Ramos (cell line): ENCODE results near the gene APLNR.

Experiments used
- in situ Hi-C: fragments of 300-500 bp; cut with MboI; formaldehyde crosslinking; loops from one replicate; pipeline ENCODE4 v1.14.3; 2022; ENCODE audit warnings: low sequenced_read_pairs; ENCODE audit not compliant: unreplicated experiment

APLNR gene

GRCh38 chr11:57223601-57224000 is 13.4 kb downstream of the APLNR start:
- in situ Hi-C loops, result no loop called here

GRCh38 chr11:57222239-57222638 is 14.8 kb downstream of the APLNR start:
- in situ Hi-C loops, result no loop called here

- in situ Hi-C loops, result no loop called here
Observed at GRCh38 chr11:57219021-57219627, 17.9 kb downstream of the APLNR start.

DNA sequence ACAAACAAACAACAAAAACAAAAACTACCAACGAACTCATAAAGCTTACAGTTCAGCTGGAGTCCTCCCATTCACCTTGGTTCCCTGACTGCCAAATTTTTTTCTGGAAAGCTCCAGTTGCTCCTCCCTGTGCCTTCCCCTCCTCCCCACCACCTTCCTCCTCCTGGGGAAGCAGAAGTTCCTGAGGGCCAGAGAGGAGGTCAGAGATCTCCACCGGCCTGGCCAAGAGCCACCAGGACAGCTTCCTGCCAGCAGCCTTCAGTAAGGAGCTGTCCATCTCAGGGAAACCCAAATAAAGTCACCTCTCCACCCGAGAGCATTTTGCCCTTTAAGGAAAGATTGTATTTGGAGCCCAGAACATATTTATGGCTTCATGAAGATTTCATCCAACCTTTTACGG is 20.0 kb downstream of the APLNR start:
- in situ Hi-C loops, result no loop called here

DNA sequence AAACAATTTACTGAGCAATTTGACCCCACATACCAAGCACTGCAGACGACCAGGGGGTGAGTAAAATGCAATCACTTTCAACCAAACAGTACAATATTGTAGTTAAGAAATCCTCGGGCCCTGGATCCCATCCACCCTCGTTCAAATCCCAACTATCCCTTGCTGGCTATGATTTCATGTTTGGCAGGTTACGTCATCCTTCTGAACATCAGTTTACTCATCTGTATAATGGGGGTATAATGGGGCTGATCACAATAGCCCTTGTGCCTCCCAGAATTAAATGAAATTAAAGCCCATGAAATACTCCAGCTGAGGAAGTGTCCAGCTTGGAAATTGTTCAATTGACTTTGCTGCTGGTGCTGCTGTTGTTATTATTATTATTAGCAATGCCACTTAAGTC is 20.6 kb downstream of the APLNR start:
- in situ Hi-C loops, result no loop called here

- in situ Hi-C loops, result no loop called here
Observed at GRCh38 chr11:57214494-57214893, 22.6 kb downstream of the APLNR start.

DNA sequence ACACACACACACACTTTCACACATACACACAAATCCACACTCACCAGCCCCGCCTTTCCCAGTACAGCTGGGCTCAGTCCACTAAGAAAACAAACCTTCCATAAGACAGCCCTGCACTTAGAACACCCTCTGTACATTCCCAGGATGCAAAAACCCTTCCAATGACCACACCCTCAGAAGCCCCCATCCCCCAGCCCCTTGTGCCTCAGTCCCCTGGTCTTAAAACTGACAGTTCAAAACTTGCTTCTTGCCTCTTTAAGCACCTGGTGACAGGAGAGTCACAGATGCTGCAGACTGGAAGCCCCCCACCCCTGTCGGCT is 23.0 kb downstream of the APLNR start:
- in situ Hi-C loops, result no loop called here

DNA sequence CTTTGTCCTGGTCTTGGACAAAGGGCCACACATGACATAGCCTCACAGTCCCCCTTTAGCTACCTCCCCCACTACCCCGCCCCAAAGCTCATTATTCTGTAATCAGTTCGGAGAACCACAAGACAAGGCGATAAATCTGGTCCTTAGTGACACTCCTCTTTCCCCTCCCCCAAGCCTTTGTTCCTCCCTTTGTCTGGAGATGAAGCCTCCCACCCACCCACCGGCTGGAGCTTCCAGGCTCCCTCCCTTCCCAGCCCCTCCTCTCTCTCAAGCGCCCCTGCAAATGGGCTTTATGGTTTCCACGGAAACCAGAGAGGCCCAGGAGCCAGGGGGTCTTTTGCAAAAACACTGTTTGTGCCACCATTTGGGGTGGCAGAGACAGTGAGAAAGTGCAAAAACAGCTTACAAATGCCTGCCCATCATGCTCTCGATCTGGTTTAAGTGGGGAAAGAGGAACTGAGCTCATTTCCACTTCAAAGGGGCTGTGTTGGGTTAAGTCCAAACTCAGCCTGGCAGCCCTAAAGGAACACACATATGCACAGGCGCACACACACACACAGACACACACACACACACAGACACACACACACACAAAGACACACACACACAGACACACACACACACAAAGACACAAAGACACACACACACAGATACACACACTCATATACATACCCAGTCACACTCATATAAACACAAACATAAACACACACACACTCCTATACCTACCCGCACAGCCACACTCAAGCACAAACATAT is 23.5 kb downstream of the APLNR start:
- in situ Hi-C loops, result no loop called here

GRCh38 chr11:57210781-57211180 is 26.3 kb downstream of the APLNR start:
- in situ Hi-C loops, result no loop called here

- in situ Hi-C loops, result no loop called here
Observed at GRCh38 chr11:57207168-57207567, 29.9 kb downstream of the APLNR start.

DNA sequence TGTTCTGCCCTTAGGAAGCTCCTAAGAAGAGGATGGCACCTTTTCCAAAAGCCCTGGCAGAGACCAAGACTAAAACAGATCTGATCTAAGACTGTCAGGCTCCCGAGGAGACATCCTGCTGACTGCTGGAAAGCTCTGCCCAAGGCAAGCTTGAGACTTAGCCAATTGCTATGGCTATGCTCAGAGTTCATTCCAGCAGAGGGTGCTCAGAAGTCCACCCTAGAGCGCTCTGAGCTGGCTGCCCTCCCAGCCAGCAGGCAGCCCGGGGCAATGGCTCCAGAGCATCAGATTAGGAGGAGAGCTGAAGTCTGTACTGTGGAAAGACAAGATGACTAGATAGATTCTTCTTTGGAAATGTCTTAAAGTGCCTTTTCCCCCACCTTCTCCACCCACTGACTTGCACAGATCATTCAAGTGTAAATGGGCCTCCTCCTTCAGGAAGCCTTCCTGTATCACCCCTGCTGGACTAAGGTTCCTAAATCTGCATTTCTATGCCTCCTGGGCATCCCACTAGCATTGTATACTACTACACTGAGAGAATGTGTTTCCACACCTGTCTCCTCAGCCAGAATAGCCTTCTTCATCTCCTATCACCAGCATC is 31.9 kb downstream of the APLNR start:
- in situ Hi-C loops, result no loop called here

- in situ Hi-C loops, result no loop called here
Observed at GRCh38 chr11:57203882-57204480, 33.1 kb downstream of the APLNR start.

DNA sequence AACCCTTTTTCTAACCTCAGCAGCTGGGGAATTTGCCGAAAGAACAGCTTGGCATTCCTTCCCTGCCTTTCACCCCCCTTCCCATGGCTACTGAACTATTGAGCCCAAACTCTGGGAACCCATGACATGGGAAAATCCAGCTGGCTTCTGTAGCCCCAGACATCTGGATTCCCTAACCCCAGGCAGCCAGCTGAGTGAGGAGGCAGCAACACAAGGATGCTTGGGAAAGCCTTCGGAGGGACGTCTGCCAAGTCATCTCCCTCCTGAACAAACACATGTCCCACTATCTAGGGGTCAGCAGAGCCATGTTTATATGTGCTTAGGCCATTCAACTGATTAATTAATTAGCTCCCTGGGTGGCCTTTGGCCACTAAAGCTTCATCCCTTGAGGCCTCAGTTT is 33.7 kb downstream of the APLNR start:
- in situ Hi-C loops, result no loop called here

GRCh38 chr11:57202281-57202680 is 34.8 kb downstream of the APLNR start:
- in situ Hi-C loops, result no loop called here

- in situ Hi-C loops, result no loop called here
Observed at GRCh38 chr11:57200917-57201316, 36.1 kb downstream of the APLNR start.

DNA sequence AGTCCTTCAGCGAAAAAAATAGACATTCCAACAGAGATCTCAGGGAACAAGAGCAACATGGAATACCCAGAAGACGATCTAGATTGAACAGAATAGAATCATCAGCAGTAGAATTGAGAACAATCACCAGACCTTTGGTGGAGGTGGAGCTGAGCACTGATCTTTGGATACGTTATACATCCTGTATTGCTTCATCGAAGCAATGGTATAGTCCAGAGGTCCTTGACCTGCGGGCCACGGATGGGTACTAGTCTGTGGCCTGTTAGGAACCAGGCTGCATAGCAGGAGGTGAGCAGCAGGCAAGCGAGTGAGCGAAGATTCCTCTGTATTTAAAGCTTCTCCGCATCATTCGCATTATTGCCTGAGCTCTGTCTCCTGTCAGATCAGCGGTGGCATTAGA is 37.7 kb downstream of the APLNR start:
- in situ Hi-C loops, result no loop called here

DNA sequence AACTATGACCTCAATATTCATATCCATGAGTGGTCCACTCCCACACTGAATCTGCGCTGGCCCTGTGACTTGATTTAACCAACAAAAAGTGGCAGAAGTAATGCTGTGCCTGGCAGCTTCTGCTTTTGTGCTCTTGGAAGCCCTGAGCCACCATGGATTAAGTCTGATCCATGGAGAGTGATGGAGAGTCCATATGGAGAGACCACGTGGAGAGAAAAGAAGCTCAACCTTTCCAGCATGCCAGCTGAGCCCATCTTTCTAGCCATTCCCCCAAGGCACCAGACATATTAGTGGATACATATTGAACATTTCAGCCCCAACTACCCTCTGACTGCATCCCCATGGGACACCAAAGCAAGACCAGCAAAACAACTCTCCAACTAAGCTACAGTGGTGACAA is 39.3 kb downstream of the APLNR start:
- in situ Hi-C loops, result no loop called here

GRCh38 chr11:57196596-57196995 is 40.5 kb downstream of the APLNR start:
- in situ Hi-C loops, result no loop called here

DNA sequence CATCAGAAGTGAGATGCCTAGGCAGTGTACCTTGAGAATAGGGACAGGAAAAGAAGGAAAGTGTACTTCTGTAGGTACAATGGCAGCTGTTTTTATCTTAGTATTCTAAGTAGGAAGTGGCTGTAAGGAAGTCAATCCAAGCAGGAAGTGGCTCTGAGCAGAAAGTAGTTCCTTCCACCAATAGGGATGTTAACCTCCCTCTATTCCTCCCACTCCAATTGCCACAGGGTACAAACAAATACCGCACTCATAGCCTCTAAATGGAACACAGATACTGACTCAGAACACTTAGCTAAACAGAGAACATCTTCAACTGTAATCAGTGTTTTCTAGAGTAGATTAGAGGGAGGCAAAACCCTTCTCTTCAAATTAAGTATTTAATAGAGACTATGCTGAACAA is 44.7 kb downstream of the APLNR start:
- in situ Hi-C loops, result no loop called here

DNA sequence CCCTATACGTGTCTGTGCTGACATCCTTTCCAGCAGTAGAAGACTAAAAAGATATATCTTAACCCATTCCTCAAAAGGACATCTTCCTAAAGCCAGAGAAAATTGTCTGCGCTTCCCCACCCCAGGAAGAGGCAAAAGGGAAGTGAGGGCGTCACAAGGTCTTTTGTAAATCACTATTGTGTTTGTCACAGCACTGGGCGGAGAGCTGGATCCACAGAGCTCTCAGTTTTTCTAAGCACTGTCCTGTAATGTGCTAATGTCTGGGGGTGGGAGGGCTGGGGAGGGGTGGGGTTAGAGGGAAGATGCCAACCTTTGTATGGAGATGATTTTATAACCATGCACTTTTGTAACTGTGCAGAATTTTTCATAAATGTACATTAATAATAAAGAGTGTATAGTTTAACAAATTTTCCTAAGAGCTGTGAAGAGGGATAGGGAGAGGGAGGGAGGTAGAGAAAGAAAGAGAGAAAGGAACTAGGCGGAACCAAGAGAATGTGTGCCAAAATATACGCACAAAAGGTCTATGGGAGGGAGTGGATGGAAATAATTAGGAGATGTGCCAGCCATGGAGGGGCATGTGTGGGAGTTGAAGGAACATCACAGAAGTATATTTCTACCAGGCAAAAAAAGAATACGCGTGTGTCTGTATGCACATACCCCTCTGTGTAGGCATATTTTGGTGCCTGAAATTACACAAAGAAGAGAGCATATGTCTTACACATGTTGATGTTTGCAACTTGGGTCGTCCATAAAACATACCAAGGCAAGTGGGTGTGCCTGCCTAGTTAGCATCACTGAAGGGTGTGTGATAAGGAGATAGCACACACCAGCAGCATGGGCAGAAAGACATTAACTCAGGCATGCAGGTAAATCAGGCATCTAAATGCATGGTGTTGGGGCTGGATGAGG is 45.5 kb downstream of the APLNR start:
- in situ Hi-C loops, result no loop called here

DNA sequence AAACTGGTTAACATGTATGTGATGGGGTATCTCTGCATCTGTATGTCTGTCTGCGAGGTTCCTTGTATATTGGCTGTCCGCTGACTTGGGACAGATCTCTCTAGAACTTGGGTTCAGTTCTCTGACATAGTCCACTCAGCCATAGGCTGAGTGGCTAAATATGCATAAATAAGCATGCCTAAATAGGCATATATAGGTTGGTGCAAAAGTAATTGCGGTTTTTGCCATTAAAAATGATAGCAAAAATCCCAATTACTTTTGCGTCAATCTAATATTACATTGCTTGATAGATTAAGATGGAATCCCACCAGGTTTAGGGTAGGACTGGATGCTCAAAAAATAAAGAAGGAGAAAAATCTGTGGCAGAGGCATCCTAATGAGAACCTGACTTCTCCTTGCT is 46.5 kb downstream of the APLNR start:
- in situ Hi-C loops, result no loop called here
